ENCODE measurements around the gene ADAM12.

DNA sequence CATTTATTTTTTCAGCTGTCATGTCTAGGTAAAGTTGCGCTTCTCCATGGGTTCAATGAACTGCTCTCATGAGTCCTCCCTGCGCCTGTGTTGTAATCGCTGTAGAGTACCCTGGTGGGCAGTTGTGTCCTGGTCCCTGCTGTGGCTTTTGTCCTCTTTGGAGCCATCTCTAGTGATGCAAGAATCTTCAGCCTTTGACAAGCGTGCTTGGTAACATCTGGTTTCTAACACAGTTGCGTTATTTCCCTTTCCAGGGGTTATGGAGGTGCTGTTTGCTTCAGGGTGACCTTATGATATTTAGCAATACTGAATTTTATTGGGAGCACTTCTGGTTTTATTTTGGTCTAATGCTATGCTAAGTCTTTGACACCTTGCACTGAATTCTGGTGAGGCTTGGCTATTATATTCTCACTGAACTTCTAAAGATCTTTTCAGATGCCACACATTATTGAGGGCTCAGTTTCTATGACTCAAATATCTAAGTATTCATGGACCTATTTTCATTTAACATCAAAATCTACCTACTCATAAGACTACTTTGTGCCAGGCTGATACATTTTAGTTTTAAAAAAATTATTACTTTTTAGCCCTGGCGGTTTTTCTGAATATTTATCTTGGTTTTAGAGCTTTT, 403.3 kb downstream of the ADAM12 start:
- TF ChIP-seq CTCF (conservative IDR thresholded peaks at IDR 0.05 in 1 of 2, IDR thresholded peaks at IDR 0.05 in 1 of 2; ENCODE audit: low read depth in 1 of 2, low read length in 2 of 2) (no peak), EZH2 (IDR thresholded peaks at IDR 0.05; ENCODE audit: low read length, missing control alignments) (no peak)

All from fibroblast of lung (primary cell).